ENCODE data around the gene KICS2. TPM values are rescaled to one million over a fixed set of nuclear protein-coding genes. Genes with fewer than 3 reads are reported as not detected.
A peak's percentile ranks its signal among the peaks of the same experiment; 100 is the strongest.

The KICS2 gene
- total RNA-seq, 3 donors from 2014 or later = 5.4 to 6.7 (median 5.4) TPM

- intact Hi-C loops (cut with DNase I, micrococcal nuclease) = loop anchor here in 1 of 2 donors (5.0 kb wide), 1 partner anchor 339 kb away; the partner anchor contains the start of gene SRGAP1
- no peaks in the 10 kb centered on the region for H3K9me3 ChIP-seq
- TF ChIP-seq, protein P1, sequence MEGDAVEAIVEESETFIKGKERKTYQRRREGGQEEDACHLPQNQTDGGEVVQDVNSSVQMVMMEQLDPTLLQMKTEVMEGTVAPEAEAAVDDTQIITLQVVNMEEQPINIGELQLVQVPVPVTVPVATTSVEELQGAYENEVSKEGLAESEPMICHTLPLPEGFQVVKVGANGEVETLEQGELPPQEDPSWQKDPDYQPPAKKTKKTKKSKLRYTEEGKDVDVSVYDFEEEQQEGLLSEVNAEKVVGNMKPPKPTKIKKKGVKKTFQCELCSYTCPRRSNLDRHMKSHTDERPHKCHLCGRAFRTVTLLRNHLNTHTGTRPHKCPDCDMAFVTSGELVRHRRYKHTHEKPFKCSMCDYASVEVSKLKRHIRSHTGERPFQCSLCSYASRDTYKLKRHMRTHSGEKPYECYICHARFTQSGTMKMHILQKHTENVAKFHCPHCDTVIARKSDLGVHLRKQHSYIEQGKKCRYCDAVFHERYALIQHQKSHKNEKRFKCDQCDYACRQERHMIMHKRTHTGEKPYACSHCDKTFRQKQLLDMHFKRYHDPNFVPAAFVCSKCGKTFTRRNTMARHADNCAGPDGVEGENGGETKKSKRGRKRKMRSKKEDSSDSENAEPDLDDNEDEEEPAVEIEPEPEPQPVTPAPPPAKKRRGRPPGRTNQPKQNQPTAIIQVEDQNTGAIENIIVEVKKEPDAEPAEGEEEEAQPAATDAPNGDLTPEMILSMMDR (IDR thresholded peaks at IDR 0.05) = peak; percentile 22
- no peaks in the 10 kb centered on the region for H3K36me3 ChIP-seq (ENCODE audit: low read depth)
- DNase-seq (peak in 1 of 3 donors; percentile 69), ATAC-seq (peak; percentile 85)
- H3K4me1 ChIP-seq (ENCODE audit: low read depth) = no peaks in the 10 kb centered on the region
- no peak overlapping the region for H3K4me3 ChIP-seq
Measured at GRCh38 chr12:64181430-64182291, 40.4 kb downstream of the KICS2 start.

- no peaks in the 10 kb centered on the region for H3K4me1 ChIP-seq (ENCODE audit: low read depth)
- ATAC-seq (no peak), DNase-seq (no peak)
- intact Hi-C loops (cut with DNase I, micrococcal nuclease) = loop anchor here in 1 of 2 donors (5.0 kb wide), 1 partner anchor 339 kb away; the partner anchor contains the start of gene SRGAP1
- H3K9me3 ChIP-seq = no peaks in the 10 kb centered on the region
- H3K4me3 ChIP-seq = no peak overlapping the region
- no peaks in the 10 kb centered on the region for H3K36me3 ChIP-seq (ENCODE audit: low read depth)
- TF ChIP-seq, protein P1 (IDR thresholded peaks at IDR 0.05) = no peak
Measured at GRCh38 chr12:64180951-64181350, 41.1 kb downstream of the KICS2 start.

- ATAC-seq = no peak
- no peaks in the 10 kb centered on the region for H3K9me3 ChIP-seq
- intact Hi-C loops (cut with DNase I, micrococcal nuclease) = no loop called here
- H3K4me3 ChIP-seq = no peak overlapping the region
- H3K4me1 ChIP-seq (ENCODE audit: low read depth) = no peaks in the 10 kb centered on the region
- H3K36me3 ChIP-seq (ENCODE audit: low read depth) = no peaks in the 10 kb centered on the region
- no peak for DNase-seq
- TF ChIP-seq, protein P1 (IDR thresholded peaks at IDR 0.05) = no peak
Measured at GRCh38 chr12:64178122-64178521, 44.0 kb downstream of the KICS2 start.

GRCh38 chr12:64177001-64177400 is 45.1 kb downstream of the KICS2 start:
- no peak for DNase-seq
- intact Hi-C loops (cut with DNase I, micrococcal nuclease) = no loop called here
- H3K4me1 ChIP-seq (ENCODE audit: low read depth) = no peaks in the 10 kb centered on the region
- ATAC-seq = no peak
- no peaks in the 10 kb centered on the region for H3K9me3 ChIP-seq
- H3K4me3 ChIP-seq = no peak overlapping the region
- no peaks in the 10 kb centered on the region for H3K36me3 ChIP-seq (ENCODE audit: low read depth)
- TF ChIP-seq, protein P1 (IDR thresholded peaks at IDR 0.05) = no peak

- Histone ChIP-seq H3K9me3 (no peaks in the 10 kb centered on the region), H3K36me3 (ENCODE audit: low read depth) (no peaks in the 10 kb centered on the region), H3K4me3 (no peak overlapping the region), H3K4me1 (ENCODE audit: low read depth) (no peaks in the 10 kb centered on the region)
- no peak for ATAC-seq
- no peak for DNase-seq
- TF ChIP-seq, protein P1 (IDR thresholded peaks at IDR 0.05) = no peak
- intact Hi-C loops (cut with DNase I, micrococcal nuclease) = no loop called here
Measured at GRCh38 chr12:64175254-64175945, 46.7 kb downstream of the KICS2 start.
